Panc1 (cell line): ENCODE data around the gene MORC3. TPM values are rescaled to one million over a fixed set of nuclear protein-coding genes. Genes with fewer than 3 reads are reported as not detected.

Source experiments
- ATAC-seq: fragments of 200-7000 bp; cut with Tn5 transposase; 2 replicates; pipeline ENCODE4 v1.9.1; 2020; ENCODE audit warnings: mild to moderate bottlenecking, moderate library complexity
- BruUV-seq: library from RNA; stranded (reverse); fragments of 400-500 nt; replicated peaks from 2 replicates; lab custom pipeline; 2021; lab: Mats Ljungman, UMichigan
- CTCF ChIA-PET: fragments of 300-600 bp; sonication (Branson Sonifier 250); formaldehyde crosslinking; loops from one replicate; lab custom pipeline; 2022; ENCODE audit warnings: antibody characterized with exemption; lab: Charles Lee
- POLR2A ChIA-PET: fragments of 300-600 bp; sonication (Branson Sonifier 250); formaldehyde crosslinking; loops from one replicate; lab custom pipeline; 2022; ENCODE audit warnings: antibody characterized with exemption; lab: Charles Lee
- DNase-seq: peaks from one replicate; pipeline ENCODE4 v3.0.0-alpha.2; 2010; ENCODE audit warnings: low read depth, low spot score
- H3K27ac ChIP-seq: 2 replicates; pipeline ENCODE4 v1.5.1; 2011; ENCODE audit warnings: mild to moderate bottlenecking, low read length, inconsistent platforms
- H3K27me3 ChIP-seq: fragments of 200-500 bp; sonication (Bioruptor generic); 2 replicates; pipeline ENCODE4 v1.6.0; 2014; ENCODE audit warnings: low read length, inconsistent platforms; ENCODE audit not compliant: control insufficient read depth, insufficient read depth
- H3K36me3 ChIP-seq: fragments of 200-500 bp; sonication (Bioruptor generic); 2 replicates; pipeline ENCODE4 v1.5.1; 2014; ENCODE audit warnings: inconsistent platforms, mild to moderate bottlenecking, low read length, moderate library complexity; ENCODE audit not compliant: control insufficient read depth, insufficient read depth
- H3K4me1 ChIP-seq: 2 replicates; pipeline ENCODE4 v1.5.1; 2011; ENCODE audit warnings: inconsistent platforms, mild to moderate bottlenecking, low read length, moderate library complexity; ENCODE audit not compliant: control insufficient read depth, insufficient read depth
- H3K4me3 ChIP-seq, 2 experiments: 2 replicates each; pipeline ENCODE4 v1.5.1; 2011 to 2012; ENCODE audit warnings: low read depth in 2 of 2, low read length in 2 of 2, mild to moderate bottlenecking in 2 of 2, inconsistent platforms in 1 of 2, moderate library complexity in 1 of 2
- H3K9me3 ChIP-seq: fragments of 200-500 bp; sonication (Bioruptor generic); 2 replicates; pipeline ENCODE4 v1.5.1; 2014; ENCODE audit warnings: low read depth, mild to moderate bottlenecking, inconsistent platforms, low read length, moderate library complexity; ENCODE audit not compliant: control insufficient read depth, insufficient read depth
- POLR2AphosphoS5 ChIP-seq: IDR thresholded peaks from 2 replicates; pipeline ENCODE4 v1.6.1; 2012; ENCODE audit warnings: mild to moderate bottlenecking, low read depth, low read length, moderate library complexity
- SIN3A ChIP-seq: IDR thresholded peaks from 2 replicates; pipeline ENCODE4 v1.6.1; 2012; ENCODE audit warnings: low read depth, mild to moderate bottlenecking, low read length, moderate library complexity, borderline replicate concordance; ENCODE audit not compliant: insufficient read depth
- TCF7L2 ChIP-seq: IDR thresholded peaks from 2 replicates; pipeline ENCODE4 v1.6.1; 2011; ENCODE audit warnings: mild to moderate bottlenecking, low read depth, low read length, inconsistent platforms
- in situ Hi-C: cut with HindIII; loops from 2 replicates; pipeline ENCODE4 v1.10.0; 2016; ENCODE audit warnings: low sequenced_read_pairs, low pct_unique_long_range_greater_than_20kb
- intact Hi-C: fragments of 100-400 bp; cut with micrococcal nuclease; formaldehyde crosslinking; loops from one replicate; pipeline ENCODE4 v1.10.0; 2022; ENCODE audit not compliant: unreplicated experiment
- total RNA-seq: library from RNA; stranded (reverse); gene quantifications from one replicate; pipeline ENCODE4 v1.2.1, GENCODE V29; 2021; ENCODE audit not compliant: unreplicated experiment
- TF ChIP-seq, protein P1 (sequence below): fragments of 450-650 bp; IDR thresholded peaks from 2 replicates; pipeline ENCODE4 v1.5.1; 2017; ENCODE audit warnings: mild to moderate bottlenecking
- TF ChIP-seq, protein P2 (sequence below), 2 experiments: IDR thresholded peaks; 2 replicates each; pipeline ENCODE4 v1.6.1; 2011 to 2012; ENCODE audit warnings: low read depth in 2 of 2, control low read depth in 1 of 2, low read length in 1 of 2, mild to moderate bottlenecking in 1 of 2, moderate library complexity in 1 of 2; ENCODE audit not compliant: insufficient read depth in 1 of 2

MORC3 gene
- total RNA-seq, 1 experiment from 2014 or later = 16.8 TPM

DNA sequence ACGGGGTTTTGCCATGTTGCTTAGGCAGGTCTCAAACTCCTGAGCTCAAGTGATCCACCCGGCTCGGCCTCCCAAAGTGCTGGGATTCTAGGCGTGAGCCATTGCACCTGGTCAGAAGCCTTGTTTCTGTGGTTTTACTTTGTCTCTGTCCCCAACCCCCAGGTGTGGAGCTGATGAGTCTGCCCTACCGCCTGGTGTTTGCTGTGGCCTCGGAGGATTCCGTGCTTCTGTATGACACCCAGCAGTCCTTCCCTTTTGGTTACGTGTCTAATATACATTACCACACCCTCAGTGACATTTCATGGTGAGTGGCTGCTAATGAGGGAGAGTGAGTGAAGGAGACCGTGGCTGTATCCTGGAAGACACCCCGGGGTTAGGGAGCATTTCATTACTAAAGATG lies 91.3 kb downstream of the MORC3 start:
- TF ChIP-seq, protein P1, sequence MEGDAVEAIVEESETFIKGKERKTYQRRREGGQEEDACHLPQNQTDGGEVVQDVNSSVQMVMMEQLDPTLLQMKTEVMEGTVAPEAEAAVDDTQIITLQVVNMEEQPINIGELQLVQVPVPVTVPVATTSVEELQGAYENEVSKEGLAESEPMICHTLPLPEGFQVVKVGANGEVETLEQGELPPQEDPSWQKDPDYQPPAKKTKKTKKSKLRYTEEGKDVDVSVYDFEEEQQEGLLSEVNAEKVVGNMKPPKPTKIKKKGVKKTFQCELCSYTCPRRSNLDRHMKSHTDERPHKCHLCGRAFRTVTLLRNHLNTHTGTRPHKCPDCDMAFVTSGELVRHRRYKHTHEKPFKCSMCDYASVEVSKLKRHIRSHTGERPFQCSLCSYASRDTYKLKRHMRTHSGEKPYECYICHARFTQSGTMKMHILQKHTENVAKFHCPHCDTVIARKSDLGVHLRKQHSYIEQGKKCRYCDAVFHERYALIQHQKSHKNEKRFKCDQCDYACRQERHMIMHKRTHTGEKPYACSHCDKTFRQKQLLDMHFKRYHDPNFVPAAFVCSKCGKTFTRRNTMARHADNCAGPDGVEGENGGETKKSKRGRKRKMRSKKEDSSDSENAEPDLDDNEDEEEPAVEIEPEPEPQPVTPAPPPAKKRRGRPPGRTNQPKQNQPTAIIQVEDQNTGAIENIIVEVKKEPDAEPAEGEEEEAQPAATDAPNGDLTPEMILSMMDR = no peak
- no peak for TF ChIP-seq SIN3A
- no peak for TF ChIP-seq POLR2AphosphoS5
- TF ChIP-seq TCF7L2 = no peak
- TF ChIP-seq, protein P2, sequence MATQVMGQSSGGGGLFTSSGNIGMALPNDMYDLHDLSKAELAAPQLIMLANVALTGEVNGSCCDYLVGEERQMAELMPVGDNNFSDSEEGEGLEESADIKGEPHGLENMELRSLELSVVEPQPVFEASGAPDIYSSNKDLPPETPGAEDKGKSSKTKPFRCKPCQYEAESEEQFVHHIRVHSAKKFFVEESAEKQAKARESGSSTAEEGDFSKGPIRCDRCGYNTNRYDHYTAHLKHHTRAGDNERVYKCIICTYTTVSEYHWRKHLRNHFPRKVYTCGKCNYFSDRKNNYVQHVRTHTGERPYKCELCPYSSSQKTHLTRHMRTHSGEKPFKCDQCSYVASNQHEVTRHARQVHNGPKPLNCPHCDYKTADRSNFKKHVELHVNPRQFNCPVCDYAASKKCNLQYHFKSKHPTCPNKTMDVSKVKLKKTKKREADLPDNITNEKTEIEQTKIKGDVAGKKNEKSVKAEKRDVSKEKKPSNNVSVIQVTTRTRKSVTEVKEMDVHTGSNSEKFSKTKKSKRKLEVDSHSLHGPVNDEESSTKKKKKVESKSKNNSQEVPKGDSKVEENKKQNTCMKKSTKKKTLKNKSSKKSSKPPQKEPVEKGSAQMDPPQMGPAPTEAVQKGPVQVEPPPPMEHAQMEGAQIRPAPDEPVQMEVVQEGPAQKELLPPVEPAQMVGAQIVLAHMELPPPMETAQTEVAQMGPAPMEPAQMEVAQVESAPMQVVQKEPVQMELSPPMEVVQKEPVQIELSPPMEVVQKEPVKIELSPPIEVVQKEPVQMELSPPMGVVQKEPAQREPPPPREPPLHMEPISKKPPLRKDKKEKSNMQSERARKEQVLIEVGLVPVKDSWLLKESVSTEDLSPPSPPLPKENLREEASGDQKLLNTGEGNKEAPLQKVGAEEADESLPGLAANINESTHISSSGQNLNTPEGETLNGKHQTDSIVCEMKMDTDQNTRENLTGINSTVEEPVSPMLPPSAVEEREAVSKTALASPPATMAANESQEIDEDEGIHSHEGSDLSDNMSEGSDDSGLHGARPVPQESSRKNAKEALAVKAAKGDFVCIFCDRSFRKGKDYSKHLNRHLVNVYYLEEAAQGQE (IDR thresholded peaks at IDR 0.05; ENCODE audit: insufficient read depth in 1 of 2, low read depth in 2 of 2, low read length in 1 of 2) = no peak
- intact Hi-C loops (no loop called here), in situ Hi-C loops (no loop called here)
- POLR2A ChIA-PET = no interaction called here
- DNase-seq (no peak), ATAC-seq (no peak)
- BruUV-seq = no TSS peak
- H3K4me3 ChIP-seq = no peak overlapping the region
- no peaks in the 10 kb centered on the region for H3K4me1 ChIP-seq
- no peak overlapping the region for H3K27ac ChIP-seq
- no peaks in the 10 kb centered on the region for H3K9me3 ChIP-seq
- CTCF ChIA-PET = no interaction called here
- H3K27me3 ChIP-seq = no peaks in the 10 kb centered on the region
- H3K36me3 ChIP-seq = no peaks in the 10 kb centered on the region

DNA sequence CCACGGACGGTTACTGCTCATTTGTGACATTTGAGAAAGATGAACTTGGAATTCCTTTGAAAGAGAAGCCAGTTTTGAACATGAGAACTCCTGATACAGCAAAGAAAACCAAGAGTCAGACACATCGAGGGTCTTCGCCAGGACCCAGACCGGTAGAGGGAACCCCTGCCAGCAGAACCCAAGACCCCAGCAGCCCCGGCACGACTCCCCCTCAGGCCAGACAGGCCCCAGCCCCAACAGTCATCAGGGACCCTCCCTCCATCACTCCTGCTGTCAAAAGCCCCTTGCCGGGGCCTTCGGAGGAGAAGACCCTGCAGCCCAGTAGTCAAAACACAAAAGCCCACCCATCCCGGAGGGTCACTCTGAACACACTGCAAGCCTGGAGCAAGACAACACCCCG lies 92.9 kb downstream of the MORC3 start:
- CTCF ChIA-PET = no interaction called here
- TF ChIP-seq TCF7L2 (no peak), POLR2AphosphoS5 (no peak), SIN3A (no peak)
- TF ChIP-seq, protein P1 = no peak
- TF ChIP-seq, protein P2 (IDR thresholded peaks at IDR 0.05; ENCODE audit: insufficient read depth in 1 of 2, low read depth in 2 of 2, low read length in 1 of 2) = no peak
- H3K4me1 ChIP-seq = no peaks in the 10 kb centered on the region
- no peaks in the 10 kb centered on the region for H3K9me3 ChIP-seq
- H3K27ac ChIP-seq = no peak overlapping the region
- no peak overlapping the region for H3K4me3 ChIP-seq
- H3K27me3 ChIP-seq = no peaks in the 10 kb centered on the region
- POLR2A ChIA-PET = no interaction called here
- no peak for DNase-seq
- BruUV-seq = no TSS peak
- ATAC-seq = no peak
- in situ Hi-C loops (no loop called here), intact Hi-C loops (no loop called here)
- H3K36me3 ChIP-seq = no peaks in the 10 kb centered on the region; the same call in 1 of the 2 replicates
